NCI-H524 treated with DMSO at 0.1 percent for 48 hours (cell line): ENCODE results near the gene MARK3.

Experiments
- DNase-seq: peaks from one replicate; lab custom pipeline; 2025; lab: John Stamatoyannopoulos, UW

MARK3 gene

GRCh38 chr14:103550451-103551337, 165.5 kb downstream of the MARK3 start:
- DNase-seq = no peak

- no peak for DNase-seq
Observed at GRCh38 chr14:103551338-103551762, 166.1 kb downstream of the MARK3 start.

- DNase-seq = no peak
Observed at GRCh38 chr14:103552011-103552845, 167.0 kb downstream of the MARK3 start.

- no peak for DNase-seq
Observed at GRCh38 chr14:103552846-103553210, 167.6 kb downstream of the MARK3 start.
